Measurements from ENCODE around the gene CD48. TPM values are rescaled to one million over a fixed set of nuclear protein-coding genes. Genes with fewer than 3 reads are reported as not detected.
A peak's percentile ranks its signal among the peaks of the same experiment; 100 is the strongest.

CD48 gene
- polyA plus RNA-seq, 3 donors, result 356 to 688 (median 363) TPM

GRCh38 chr1:160750608-160751007 lies 39.0 kb upstream of the CD48 start:
- H3K4me1 ChIP-seq (ENCODE audit: control insufficient read depth in 1 of 2, insufficient read depth in 2 of 2, low read length in 2 of 2), result peaks cover 16 to 21% of the 10 kb centered on the region in 2 donors

DNA sequence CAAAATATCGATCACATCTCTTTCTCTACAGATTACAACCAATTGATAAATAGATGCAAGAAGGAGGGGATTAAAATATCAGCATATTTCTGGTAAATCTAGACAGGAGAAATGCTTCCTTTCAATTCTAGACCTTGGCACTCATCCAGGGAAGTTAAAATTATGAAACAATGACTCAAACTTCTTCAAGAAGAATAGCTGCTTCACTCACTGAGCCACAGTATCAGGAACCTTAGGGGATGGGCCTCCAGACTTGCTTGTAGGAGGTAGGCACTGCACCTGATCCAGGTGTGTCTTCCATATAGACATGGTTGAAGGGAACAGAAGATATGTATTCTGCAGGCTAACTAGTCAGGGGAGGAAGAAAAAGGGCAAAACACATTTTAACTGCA lies 37.3 kb upstream of the CD48 start:
- Mint-ChIP-seq H3K9me3 (no peaks in the 10 kb centered on the region), H3K4me3 (peak overlapping the region in 1 of 2 donors; percentile 40), H3K4me1 (peaks cover 34% of the 10 kb centered on the region), H3K27ac (peak overlapping the region; percentile 55 to 87 (median 79)), H3K36me3 (peaks cover 8 to 22% of the 10 kb centered on the region in 2 donors), H3K27me3 (ENCODE audit: low read depth in 3 of 3) (peaks cover 2 to 8% (median 4%) of the 10 kb centered on the region in 3 donors)
- Histone ChIP-seq H3K4me3 (replicated peaks in 1 of 3; ENCODE audit: low read depth in 2 of 3, low read length in 3 of 3) (peak overlapping the region in 1 of 3 experiments; percentile 39), H3K4me1 (ENCODE audit: control insufficient read depth in 1 of 2, insufficient read depth in 2 of 2, low read length in 2 of 2) (peaks cover 31% of the 10 kb centered on the region in 2 donors), H2AFZ (ENCODE audit: insufficient read depth, low read depth, low read length, poor library complexity, severe bottlenecking) (no peak overlapping the region), H3K27me3 (ENCODE audit: control insufficient read depth in 2 of 2, insufficient read depth in 2 of 2, low read length in 2 of 2) (no peaks in the 10 kb centered on the region), H3K9ac (ENCODE audit: insufficient read depth, low read length, poor library complexity, severe bottlenecking) (no peak overlapping the region), H3K27ac (ENCODE audit: low read depth in 1 of 2, low read length in 2 of 2) (peak overlapping the region in 1 of 2 donors; percentile 10), H3K4me2 (replicated peaks; ENCODE audit: extremely low read depth, low read length, poor library complexity, severe bottlenecking) (peak overlapping the region; percentile 56), H3K79me2 (ENCODE audit: insufficient read depth, low read length) (no peaks in the 10 kb centered on the region), H3K36me3 (replicated peaks in 1 of 2; ENCODE audit: control insufficient read depth in 1 of 2, insufficient read depth in 2 of 2, low read length in 2 of 2) (no peaks in the 10 kb centered on the region), H4K20me1 (ENCODE audit: insufficient read depth, low read length) (no peaks in the 10 kb centered on the region), H3K9me3 (replicated peaks in 1 of 2; ENCODE audit: control insufficient read depth in 1 of 2, insufficient read depth in 1 of 2, low read length in 2 of 2) (no peaks in the 10 kb centered on the region)
- TF ChIP-seq, protein P1, sequence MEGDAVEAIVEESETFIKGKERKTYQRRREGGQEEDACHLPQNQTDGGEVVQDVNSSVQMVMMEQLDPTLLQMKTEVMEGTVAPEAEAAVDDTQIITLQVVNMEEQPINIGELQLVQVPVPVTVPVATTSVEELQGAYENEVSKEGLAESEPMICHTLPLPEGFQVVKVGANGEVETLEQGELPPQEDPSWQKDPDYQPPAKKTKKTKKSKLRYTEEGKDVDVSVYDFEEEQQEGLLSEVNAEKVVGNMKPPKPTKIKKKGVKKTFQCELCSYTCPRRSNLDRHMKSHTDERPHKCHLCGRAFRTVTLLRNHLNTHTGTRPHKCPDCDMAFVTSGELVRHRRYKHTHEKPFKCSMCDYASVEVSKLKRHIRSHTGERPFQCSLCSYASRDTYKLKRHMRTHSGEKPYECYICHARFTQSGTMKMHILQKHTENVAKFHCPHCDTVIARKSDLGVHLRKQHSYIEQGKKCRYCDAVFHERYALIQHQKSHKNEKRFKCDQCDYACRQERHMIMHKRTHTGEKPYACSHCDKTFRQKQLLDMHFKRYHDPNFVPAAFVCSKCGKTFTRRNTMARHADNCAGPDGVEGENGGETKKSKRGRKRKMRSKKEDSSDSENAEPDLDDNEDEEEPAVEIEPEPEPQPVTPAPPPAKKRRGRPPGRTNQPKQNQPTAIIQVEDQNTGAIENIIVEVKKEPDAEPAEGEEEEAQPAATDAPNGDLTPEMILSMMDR (IDR thresholded peaks at IDR 0.05), result no peak
- peak; percentile 63 to 82 (median 81) for DNase-seq
- no CpG with 5 or more reads among the region's 1 CpG for WGBS (ENCODE audit: insufficient coverage)
- intact Hi-C loops (cut with micrococcal nuclease), result no loop called here

More at GRCh38 chr1:160750608-160751007, 39.0 kb upstream of the CD48 start:
- Histone ChIP-seq H3K4me3 (replicated peaks in 1 of 3; ENCODE audit: low read depth in 2 of 3, low read length in 3 of 3) (no peak overlapping the region), H3K9ac (ENCODE audit: insufficient read depth, low read length, poor library complexity, severe bottlenecking) (no peak overlapping the region), H3K36me3 (replicated peaks in 1 of 2; ENCODE audit: control insufficient read depth in 1 of 2, insufficient read depth in 2 of 2, low read length in 2 of 2) (no peaks in the 10 kb centered on the region), H3K79me2 (ENCODE audit: insufficient read depth, low read length) (no peaks in the 10 kb centered on the region), H3K9me3 (replicated peaks in 1 of 2; ENCODE audit: control insufficient read depth in 1 of 2, insufficient read depth in 1 of 2, low read length in 2 of 2) (no peaks in the 10 kb centered on the region), H4K20me1 (ENCODE audit: insufficient read depth, low read length) (no peaks in the 10 kb centered on the region), H3K4me2 (replicated peaks; ENCODE audit: extremely low read depth, low read length, poor library complexity, severe bottlenecking) (no peak overlapping the region), H2AFZ (ENCODE audit: insufficient read depth, low read depth, low read length, poor library complexity, severe bottlenecking) (no peak overlapping the region), H3K27me3 (ENCODE audit: control insufficient read depth in 2 of 2, insufficient read depth in 2 of 2, low read length in 2 of 2) (no peaks in the 10 kb centered on the region), H3K27ac (ENCODE audit: low read depth in 1 of 2, low read length in 2 of 2) (no peak overlapping the region)
- Mint-ChIP-seq H3K27me3 (ENCODE audit: low read depth in 3 of 3) (peaks cover 2 to 8% (median 5%) of the 10 kb centered on the region in 3 donors), H3K36me3 (peaks cover 8 to 22% of the 10 kb centered on the region in 2 donors), H3K9me3 (no peaks in the 10 kb centered on the region), H3K27ac (peak overlapping the region in 3 of 7 donors; percentile 28 to 43 (median 42)), H3K4me3 (no peak overlapping the region), H3K4me1 (peaks cover 19% of the 10 kb centered on the region)
- DNase-seq, result no peak
- TF ChIP-seq, protein P1 (IDR thresholded peaks at IDR 0.05), result no peak
- intact Hi-C loops (cut with micrococcal nuclease), result no loop called here
- WGBS (ENCODE audit: insufficient coverage), result 80% methylated on average over 1 of the region's 2 CpGs

Data from CD14-positive monocyte (primary cell).